ENCODE data around the gene KRT25.

DNA sequence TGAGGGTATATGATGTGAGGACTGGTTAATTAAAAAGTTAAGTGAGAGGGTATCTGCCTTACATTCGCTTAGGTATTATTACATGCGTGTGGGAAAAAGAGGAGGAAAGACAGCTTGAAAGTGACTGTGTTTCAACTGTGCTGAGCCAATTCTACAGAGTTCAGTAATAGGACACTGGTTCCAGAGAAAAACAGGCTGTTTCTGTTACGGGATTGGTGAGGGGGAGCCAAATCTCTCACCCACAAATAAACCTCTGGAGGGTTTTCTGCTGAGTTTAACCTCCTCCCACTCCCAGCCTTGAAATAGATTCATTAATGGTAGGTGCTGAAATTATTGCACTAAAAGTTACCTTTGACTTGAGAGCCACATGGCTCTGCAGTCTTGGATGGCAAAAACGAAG lies 20.8 kb upstream of the KRT25 start:
- TF ChIP-seq CTCF (IDR thresholded peaks at IDR 0.05; ENCODE audit: low read depth, low read length, poor library complexity, severe bottlenecking) = no peak
- no peak for TF ChIP-seq EZH2phosphoT487 (IDR thresholded peaks at IDR 0.05; ENCODE audit: borderline replicate concordance, low read length)
